Right lobe of liver (tissue), 6 donors: ENCODE data around the gene TM9SF4. TPM values are rescaled to one million over a fixed set of nuclear protein-coding genes. Genes with fewer than 3 reads are reported as not detected.
"Not testable (repeated sequence)": the region's sequence is repeated elsewhere in the genome, so short reads cannot be mapped to it uniquely, and the experiment has no call there.

Experiments
- ATAC-seq, 4 donors: fragments of 200-7000 bp; cut with Tn5 transposase; one replicate each; pipeline ENCODE4 v1.9.1; 2020; ENCODE audit warnings: mild to moderate bottlenecking in 4 of 4, moderate library complexity in 4 of 4
- DNase-seq, 3 donors: peaks; one replicate each; pipeline ENCODE4 v3.0.0-alpha.2; 2020
- H3K27ac ChIP-seq, 3 donors: fragments of 200-600 bp; one replicate each; pipeline ENCODE4 v1.8.0; 2022
- H3K27me3 ChIP-seq, 2 donors: fragments of 200-600 bp; one replicate each; pipeline ENCODE4 v1.8.0; 2022
- H3K36me3 ChIP-seq, 4 donors: fragments of 200-600 bp; sonication (generic) in 1 of 4; one replicate each; pipeline versions ENCODE4 v1.5.1 to v1.8.0; 2017 to 2022; ENCODE audit warnings: control low read depth in 1 of 4
- H3K4me1 ChIP-seq, 4 donors: fragments of 200-600 bp; sonication (generic) in 1 of 4; one replicate each; pipeline versions ENCODE4 v1.5.1 to v1.8.0; 2017 to 2022; ENCODE audit warnings: control low read depth in 1 of 4
- H3K4me3 ChIP-seq, 3 donors: fragments of 200-600 bp; one replicate each; pipeline ENCODE4 v1.8.0; 2022
- H3K9me3 ChIP-seq, 4 donors: fragments of 200-600 bp; sonication (generic) in 1 of 4; one replicate each; pipeline versions ENCODE4 v1.5.1 to v1.8.0; 2017 to 2022; ENCODE audit warnings: control low read depth in 1 of 4
- POLR2A ChIP-seq: fragments of 450-650 bp; IDR thresholded peaks from one replicate; pipeline ENCODE4 v1.6.1; 2017; ENCODE audit warnings: antibody characterized with exemption, mild to moderate bottlenecking
- WGBS: methylation state at CpG from one replicate; pipeline ENCODE4 v1.1.6; 2018; ENCODE audit warnings: low coverage, low lambda C conversion rate; ENCODE audit not compliant: insufficient coverage; ENCODE audit errors: missing lambda C conversion rate; 5-methylcytosine and 5-hydroxymethylcytosine counted together
- intact Hi-C, 2 donors: fragments of 100-400 bp; cut with DNase I; formaldehyde crosslinking; loops; one replicate each; pipeline versions ENCODE4 v1.11.2 to v1.14.1; 2022
- total RNA-seq, 6 experiments: library from RNA; depleted of rRNA in 2 of 6; stranded (reverse); fragments of >200 nt in 2 of 6; fragmentation: NEBNext Ultra II Directional in 3 of 6; extraction: Animal tissue kit (Norgen Biotek cat#: 25700) in 3 of 6; gene quantifications; one replicate each; pipeline versions ENCODE4 v1.1.0 to v1.2.4, GENCODE V29; 2016 to 2023
- TF ChIP-seq, protein P1 (sequence below), 4 donors: fragments of 200-600 bp in 3 of 4; fragments of 450-650 bp in 1 of 4; IDR thresholded peaks; one replicate each; pipeline versions ENCODE4 v1.5.1 to v1.8.0; 2016 to 2022; ENCODE audit warnings: antibody characterized with exemption in 4 of 4, mild to moderate bottlenecking in 2 of 4
- donor health status: DM: no; HTN: yes; CAD: no.
- donor health status: DM: no; HTN: no; CAD: no.
- donor health status: DM: no; HTN: no; CAD: no.
- donor health status: DM: no; HTN: yes; CAD: no.
- donor health status: DM: no; HTN: yes; CAD: no.

TM9SF4 gene
- total RNA-seq, 6 experiments from 2014 or later, result 26.9 to 33.9 (median 30.5) TPM

DNA sequence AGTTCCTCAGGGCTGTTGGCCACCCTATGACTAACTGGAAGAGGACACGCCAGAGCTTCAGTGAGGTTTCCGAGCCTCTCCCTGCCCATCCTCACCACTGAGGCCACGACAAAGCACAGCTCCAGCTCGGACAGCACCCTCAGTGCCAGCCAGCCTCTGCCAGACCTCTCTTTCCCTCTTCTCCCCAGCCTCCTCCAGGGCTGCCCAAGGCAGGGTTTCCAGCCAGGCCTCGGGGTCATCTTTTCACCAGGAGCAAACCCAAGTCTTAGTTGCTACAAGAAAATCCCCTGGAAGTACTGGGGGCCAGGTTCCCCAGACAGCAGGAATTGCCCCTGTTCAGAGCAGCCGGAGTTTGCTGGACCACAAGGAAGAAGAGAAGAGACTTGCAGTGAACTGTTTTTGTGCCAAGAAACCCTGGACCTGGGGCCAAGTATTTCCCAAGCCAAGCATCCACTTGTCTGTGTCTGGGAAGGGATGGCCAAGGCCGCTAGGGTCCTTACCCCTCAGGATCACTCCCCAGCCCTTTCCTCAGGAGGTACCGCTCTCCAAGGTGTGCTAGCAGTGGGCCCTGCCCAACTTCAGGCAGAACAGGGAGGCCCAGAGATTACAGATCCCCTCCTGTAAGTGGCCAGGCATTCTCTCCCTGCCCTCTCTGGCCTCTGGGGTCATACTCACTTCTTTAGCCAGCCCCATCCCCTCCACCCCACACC lies 56.5 kb downstream of the TM9SF4 start:
- no peaks in the 10 kb centered on the region for H3K9me3 ChIP-seq
- ATAC-seq (peak in 2 of 4 donors; percentile 16 to 23), DNase-seq (peak in 2 of 3 donors; percentile 22 to 37)
- intact Hi-C loops, result no loop called here
- H3K4me3 ChIP-seq, result no peak overlapping the region
- WGBS, result 84% methylated on average over 6 of the region's 8 CpGs
- H3K27me3 ChIP-seq, result no peaks in the 10 kb centered on the region
- TF ChIP-seq, protein P1, sequence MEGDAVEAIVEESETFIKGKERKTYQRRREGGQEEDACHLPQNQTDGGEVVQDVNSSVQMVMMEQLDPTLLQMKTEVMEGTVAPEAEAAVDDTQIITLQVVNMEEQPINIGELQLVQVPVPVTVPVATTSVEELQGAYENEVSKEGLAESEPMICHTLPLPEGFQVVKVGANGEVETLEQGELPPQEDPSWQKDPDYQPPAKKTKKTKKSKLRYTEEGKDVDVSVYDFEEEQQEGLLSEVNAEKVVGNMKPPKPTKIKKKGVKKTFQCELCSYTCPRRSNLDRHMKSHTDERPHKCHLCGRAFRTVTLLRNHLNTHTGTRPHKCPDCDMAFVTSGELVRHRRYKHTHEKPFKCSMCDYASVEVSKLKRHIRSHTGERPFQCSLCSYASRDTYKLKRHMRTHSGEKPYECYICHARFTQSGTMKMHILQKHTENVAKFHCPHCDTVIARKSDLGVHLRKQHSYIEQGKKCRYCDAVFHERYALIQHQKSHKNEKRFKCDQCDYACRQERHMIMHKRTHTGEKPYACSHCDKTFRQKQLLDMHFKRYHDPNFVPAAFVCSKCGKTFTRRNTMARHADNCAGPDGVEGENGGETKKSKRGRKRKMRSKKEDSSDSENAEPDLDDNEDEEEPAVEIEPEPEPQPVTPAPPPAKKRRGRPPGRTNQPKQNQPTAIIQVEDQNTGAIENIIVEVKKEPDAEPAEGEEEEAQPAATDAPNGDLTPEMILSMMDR (IDR thresholded peaks at IDR 0.05), result no peak
- no peak for TF ChIP-seq POLR2A
- H3K36me3 ChIP-seq, result peaks cover 0 to 36% (median 10%) of the 10 kb centered on the region in 4 donors
- H3K27ac ChIP-seq, result no peak overlapping the region
- no peaks in the 10 kb centered on the region for H3K4me1 ChIP-seq

DNA sequence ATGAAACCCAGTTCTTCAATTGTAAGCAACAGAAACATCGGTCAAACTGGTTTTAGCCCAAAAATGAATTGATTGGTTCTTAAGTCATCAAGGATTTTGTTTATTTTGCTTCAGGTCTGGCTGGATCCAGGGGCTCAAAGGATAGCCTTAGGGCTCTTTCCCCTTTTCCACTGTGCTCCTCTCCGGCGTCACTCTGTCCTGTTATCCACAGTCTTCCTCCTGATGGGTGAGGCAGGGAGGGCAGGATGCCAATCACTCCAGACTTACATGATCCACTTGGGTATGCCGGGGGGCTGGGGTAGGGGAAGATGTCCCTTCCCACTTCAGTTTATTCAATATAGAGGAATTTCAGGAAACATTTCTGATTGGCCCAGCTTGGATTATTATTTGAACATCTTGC lies 58.0 kb downstream of the TM9SF4 start:
- Histone ChIP-seq H3K9me3 (no peaks in the 10 kb centered on the region), H3K27ac (no peak overlapping the region), H3K36me3 (peaks cover 0 to 21% (median 1%) of the 10 kb centered on the region in 4 donors), H3K4me1 (no peaks in the 10 kb centered on the region), H3K27me3 (no peaks in the 10 kb centered on the region), H3K4me3 (no peak overlapping the region)
- no peak for ATAC-seq
- TF ChIP-seq, protein P1 (IDR thresholded peaks at IDR 0.05), result no peak
- TF ChIP-seq POLR2A, result no peak
- WGBS, result 85% methylated on average over 4 of the region's 4 CpGs
- peak in 2 of 3 donors; percentile 22 to 40 for DNase-seq
- intact Hi-C loops, result no loop called here

DNA sequence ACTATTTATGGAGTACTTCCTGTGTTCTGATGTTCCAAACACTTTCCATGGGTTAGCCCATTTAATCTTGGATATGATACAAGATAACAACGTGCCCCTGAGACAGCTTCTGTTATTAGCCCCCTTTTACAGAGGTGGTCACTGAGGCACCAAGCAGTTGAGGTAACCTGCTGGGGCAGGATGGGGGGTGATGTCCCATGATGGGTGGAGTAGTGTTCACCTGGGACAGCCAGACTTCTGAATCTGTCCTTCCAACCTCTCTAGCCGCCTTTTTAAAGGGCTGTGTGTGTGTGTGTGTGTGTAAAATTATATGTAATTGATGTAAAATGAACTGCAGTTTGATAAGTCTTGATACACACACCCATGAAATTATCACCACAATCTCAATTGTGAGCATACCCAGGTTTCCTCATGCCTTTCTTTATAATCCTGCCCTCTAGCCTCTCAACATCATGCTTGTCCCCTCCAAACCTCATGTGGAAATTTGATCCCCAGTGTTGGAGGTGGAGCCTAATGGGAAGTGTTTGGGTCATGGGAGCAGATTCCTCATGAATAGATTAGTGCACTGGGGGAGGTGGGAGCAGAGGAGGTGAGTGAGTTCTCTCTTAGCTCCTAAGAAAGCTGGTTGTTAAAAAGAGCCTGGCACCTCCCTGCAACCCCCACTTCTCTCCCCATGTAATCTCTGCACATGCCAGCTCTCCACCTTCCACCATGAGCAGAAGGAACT lies 58.8 kb downstream of the TM9SF4 start:
- intact Hi-C loops, result no loop called here
- no peaks in the 10 kb centered on the region for H3K27me3 ChIP-seq
- H3K36me3 ChIP-seq, result peaks cover 0 to 13% (median under 1%) of the 10 kb centered on the region in 4 donors

DNA sequence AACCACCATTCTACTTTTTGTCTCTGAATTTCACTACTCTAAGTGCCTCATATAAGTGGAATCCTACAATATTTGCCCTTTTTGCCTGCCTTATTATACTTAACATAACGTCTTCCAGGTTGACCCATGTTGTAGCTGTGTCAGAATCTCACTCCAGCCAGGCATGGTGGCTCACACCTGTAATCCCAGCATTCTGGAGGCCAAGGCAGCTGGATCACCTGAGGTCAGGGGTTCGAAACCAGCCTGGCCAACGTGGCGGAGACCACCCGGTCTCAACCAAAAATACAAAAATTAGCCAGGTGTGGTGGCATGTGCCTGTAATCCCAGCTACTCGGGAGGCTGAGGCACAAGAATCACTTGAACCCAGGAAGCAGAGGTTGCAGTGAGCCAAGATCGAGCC lies 68.2 kb downstream of the TM9SF4 start:
- H3K36me3 ChIP-seq, DNase-seq, H3K27me3 ChIP-seq, H3K4me1 ChIP-seq, intact Hi-C loops, H3K27ac ChIP-seq, H3K9me3 ChIP-seq, H3K4me3 ChIP-seq, ATAC-seq: not testable (repeated sequence)
- WGBS, result 90% methylated on average over 6 of the region's 7 CpGs

More for the DNA sequence above, 58.8 kb downstream of the TM9SF4 start:
- no peak overlapping the region for H3K27ac ChIP-seq
- no peak overlapping the region for H3K4me3 ChIP-seq
- H3K9me3 ChIP-seq, result no peaks in the 10 kb centered on the region
- DNase-seq, result peak in 1 of 3 donors; percentile 17
- TF ChIP-seq, protein P1 (IDR thresholded peaks at IDR 0.05), result no peak
- no peak for TF ChIP-seq POLR2A
- no peaks in the 10 kb centered on the region for H3K4me1 ChIP-seq
- WGBS, result 57% methylated on average over 1 of the region's 2 CpGs
- ATAC-seq, result peak in 2 of 4 donors; percentile 11 to 27

DNA sequence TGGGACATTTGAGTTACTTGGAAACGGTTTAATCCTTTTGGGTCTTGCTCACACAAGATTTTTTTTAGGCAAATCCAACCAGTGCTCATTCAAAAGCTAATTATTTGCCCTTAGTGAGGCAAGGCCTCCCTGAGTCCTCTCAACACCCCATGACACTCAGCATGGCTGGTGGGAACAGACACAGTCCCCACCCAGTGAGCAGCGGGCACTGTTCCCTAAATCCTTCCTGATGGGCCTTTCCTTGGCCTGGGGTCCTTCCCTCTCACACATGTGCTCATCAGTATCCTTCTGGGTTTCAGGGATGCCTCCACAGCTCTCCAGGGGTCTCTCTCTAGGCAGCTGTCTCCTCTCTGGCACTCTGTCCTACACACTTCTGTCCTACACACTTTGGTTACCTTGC lies 70.0 kb downstream of the TM9SF4 start:
- no peak for TF ChIP-seq POLR2A
- TF ChIP-seq, protein P1 (IDR thresholded peaks at IDR 0.05), result no peak
- H3K27me3 ChIP-seq, result no peaks in the 10 kb centered on the region
- H3K36me3 ChIP-seq, result no peaks in the 10 kb centered on the region
- H3K9me3 ChIP-seq, result no peaks in the 10 kb centered on the region
- no peaks in the 10 kb centered on the region for H3K4me1 ChIP-seq
- DNase-seq (no peak), ATAC-seq (no peak)
- no peak overlapping the region for H3K4me3 ChIP-seq
- WGBS, result 92% methylated on average over 1 of the region's 2 CpGs
- no peak overlapping the region for H3K27ac ChIP-seq
- intact Hi-C loops, result no loop called here
